SU-DHL-6 (cell line): Measurements from ENCODE around the gene ALDH16A1.

Source experiments
- CTCF ChIP-seq: fragments of 200-600 bp; sonication (generic); IDR thresholded peaks from one replicate; pipeline ENCODE4 v1.5.1; 2017; ENCODE audit warnings: antibody characterized with exemption, mild to moderate bottlenecking, low read length, moderate library complexity; ENCODE audit not compliant: insufficient read depth, poor library complexity, severe bottlenecking
- EZH2phosphoT487 ChIP-seq: fragments of 200-600 bp; sonication (generic), shearing (Covaris generic); conservative IDR thresholded peaks from 2 replicates; pipeline ENCODE4 v1.6.1; 2018; ENCODE audit warnings: mild to moderate bottlenecking, antibody characterized with exemption, low read length, moderate library complexity, mixed read lengths

- TF ChIP-seq EZH2phosphoT487 (no peak), CTCF (no peak)
Measured at GRCh38 chr19:49437231-49437630, 15.8 kb upstream of the ALDH16A1 start.
